H1 (cell line): Measurements from ENCODE around the gene SKAP2. TPM values are rescaled to one million over a fixed set of nuclear protein-coding genes. Genes with fewer than 3 reads are reported as not detected.

ENCODE experiments used
- CTCF ChIA-PET: fragments of 300-600 bp; sonication (Branson Sonifier 250); formaldehyde crosslinking; loops from one replicate; lab custom pipeline; 2021; ENCODE audit not compliant: partially characterized antibody; lab: Charles Lee
- POLR2A ChIA-PET: fragments of 300-600 bp; sonication (Branson Sonifier 250); formaldehyde crosslinking; loops from one replicate; lab custom pipeline; 2021; ENCODE audit warnings: inconsistent platforms; ENCODE audit not compliant: partially characterized antibody; lab: Charles Lee
- DNase-seq, 2 experiments: peaks; one replicate each; pipeline versions ENCODE4 v3.0.0 to v3.0.0-alpha.2; 2010 to 2022; ENCODE audit warnings: low spot score in 2 of 2, low read depth in 1 of 2, mixed read lengths in 1 of 2
- FAIRE-seq: peaks from 2 replicates; lab custom pipeline; 2011; peaks lifted over from hg19 to GRCh38; lab: Jason Lieb, UNC
- H2AFZ ChIP-seq: 2 replicates; pipeline ENCODE4 v1.8.1; 2012; ENCODE audit warnings: low read length, inconsistent platforms
- H2AK5ac ChIP-seq: 2 replicates; pipeline ENCODE4 v1.6.1; 2013; ENCODE audit warnings: low read depth, low read length
- H2BK120ac ChIP-seq: replicated peaks from 2 replicates; pipeline ENCODE3; 2013; ENCODE audit warnings: low read depth, low read length, inconsistent platforms
- H2BK12ac ChIP-seq: 2 replicates; pipeline ENCODE4 v1.6.1; 2013; ENCODE audit warnings: low read depth, low read length
- H2BK15ac ChIP-seq: 2 replicates; pipeline ENCODE4 v1.6.1; 2013; ENCODE audit warnings: low read length
- H2BK20ac ChIP-seq: 2 replicates; pipeline ENCODE4 v1.6.1; 2013; ENCODE audit warnings: low read length
- H2BK5ac ChIP-seq: 2 replicates; pipeline ENCODE4 v1.6.1; 2013; ENCODE audit warnings: low read depth, low read length
- H3K14ac ChIP-seq: 2 replicates; pipeline ENCODE4 v1.6.1; 2013; ENCODE audit warnings: inconsistent platforms; ENCODE audit not compliant: insufficient read length
- H3K18ac ChIP-seq: 2 replicates; pipeline ENCODE4 v1.6.1; 2013; ENCODE audit warnings: low read length; ENCODE audit errors: extremely low read depth
- H3K23ac ChIP-seq: 2 replicates; pipeline ENCODE4 v1.6.1; 2013; ENCODE audit warnings: inconsistent platforms; ENCODE audit not compliant: insufficient read length
- H3K23me2 ChIP-seq: 2 replicates; pipeline ENCODE4 v1.6.1; 2013; ENCODE audit warnings: low read depth, low read length
- H3K27ac ChIP-seq: 2 replicates; pipeline ENCODE4 v1.6.1; 2011; ENCODE audit warnings: low read depth, low read length, inconsistent platforms
- H3K27me3 ChIP-seq, 4 experiments: replicated peaks in 1 of 4; 1 replicate in 1 of 4; 2 replicates in 3 of 4; pipeline versions ENCODE4 v1.6.1 to v1.8.1; 2011 to 2013; ENCODE audit warnings: low read length in 3 of 4, mild to moderate bottlenecking in 3 of 4, inconsistent platforms in 2 of 4, mixed read lengths in 2 of 4, moderate library complexity in 1 of 4; ENCODE audit not compliant: control insufficient read depth in 3 of 4, insufficient read depth in 3 of 4; ENCODE audit errors: extremely low read depth in 1 of 4
- H3K36me3 ChIP-seq, 4 experiments: 2 replicates each; pipeline versions ENCODE4 v1.6.1 to v1.8.1; 2011 to 2013; ENCODE audit warnings: mild to moderate bottlenecking in 4 of 4, low read length in 3 of 4, moderate library complexity in 2 of 4, control low read depth in 1 of 4, inconsistent platforms in 1 of 4; ENCODE audit not compliant: insufficient read depth in 4 of 4, control insufficient read depth in 2 of 4
- H3K4ac ChIP-seq: replicated peaks from 2 replicates; pipeline ENCODE3; 2013; ENCODE audit warnings: low read length, low read depth, mixed read lengths, inconsistent platforms; ENCODE audit not compliant: insufficient read length
- H3K4me1 ChIP-seq, 4 experiments: replicated peaks in 1 of 4; 1 replicate in 1 of 4; 2 replicates in 3 of 4; pipeline versions ENCODE4 v1.6.1 to v1.8.1; 2011 to 2013; ENCODE audit warnings: low read length in 3 of 4, inconsistent platforms in 2 of 4, mixed read lengths in 1 of 4; ENCODE audit not compliant: insufficient read depth in 4 of 4, control insufficient read depth in 3 of 4
- H3K4me2 ChIP-seq, 2 experiments: 2 replicates each; pipeline versions ENCODE4 v1.6.1 to v1.8.1; 2011 to 2013; ENCODE audit warnings: low read depth in 2 of 2, low read length in 2 of 2, control low read depth in 1 of 2, inconsistent platforms in 1 of 2, mild to moderate bottlenecking in 1 of 2; ENCODE audit not compliant: insufficient read depth in 1 of 2
- H3K4me3 ChIP-seq, 4 experiments: fragments of 200-600, 300-600 bp in 1 of 4; sonication (generic), shearing (Covaris generic), sonication (Bioruptor Twin) in 1 of 4; 2 replicates each; pipeline versions ENCODE4 v1.5.1 to v1.8.1; 2011 to 2016; ENCODE audit warnings: low read length in 4 of 4, low read depth in 3 of 4, control low read depth in 2 of 4, inconsistent platforms in 2 of 4, mild to moderate bottlenecking in 2 of 4, mixed read lengths in 1 of 4, moderate library complexity in 1 of 4; ENCODE audit not compliant: insufficient read depth in 2 of 4; ENCODE audit errors: extremely low read depth in 1 of 4
- H3K56ac ChIP-seq: replicated peaks from 2 replicates; pipeline ENCODE3; 2013; ENCODE audit warnings: low read depth, mild to moderate bottlenecking, mixed read lengths, low read length, inconsistent platforms; ENCODE audit not compliant: insufficient read length
- H3K79me1 ChIP-seq: 2 replicates; pipeline ENCODE4 v1.6.1; 2013; ENCODE audit warnings: low read depth, low read length, control low read depth
- H3K79me2 ChIP-seq, 2 experiments: 2 replicates each; pipeline versions ENCODE4 v1.6.1 to v1.8.1; 2012 to 2013; ENCODE audit warnings: low read length in 2 of 2, mild to moderate bottlenecking in 2 of 2, inconsistent platforms in 1 of 2; ENCODE audit not compliant: insufficient read depth in 2 of 2, control insufficient read depth in 1 of 2
- H3K9ac ChIP-seq, 4 experiments: replicated peaks in 1 of 4; 1 replicate in 1 of 4; 2 replicates in 3 of 4; pipeline versions ENCODE4 v1.6.1 to v1.8.1; 2011 to 2013; ENCODE audit warnings: low read depth in 3 of 4, low read length in 3 of 4, control low read depth in 2 of 4, mild to moderate bottlenecking in 2 of 4, moderate library complexity in 2 of 4, inconsistent platforms in 1 of 4; ENCODE audit errors: extremely low read depth in 1 of 4
- H3K9me3 ChIP-seq, 2 experiments: 2 replicates each; pipeline versions ENCODE4 v1.6.1 to v1.8.1; 2012 to 2013; ENCODE audit warnings: mild to moderate bottlenecking in 2 of 2, moderate library complexity in 2 of 2, control low read depth in 1 of 2, inconsistent platforms in 1 of 2, low read depth in 1 of 2, low read length in 1 of 2, mixed read lengths in 1 of 2; ENCODE audit not compliant: insufficient read depth in 2 of 2
- H4K20me1 ChIP-seq, 2 experiments: replicated peaks in 1 of 2; 2 replicates each; pipeline versions ENCODE3 to v1.8.1; 2011 to 2013; ENCODE audit warnings: inconsistent platforms in 2 of 2, low read length in 2 of 2, mild to moderate bottlenecking in 1 of 2; ENCODE audit not compliant: insufficient read depth in 2 of 2, control insufficient read depth in 1 of 2
- H4K5ac ChIP-seq: 2 replicates; pipeline ENCODE4 v1.6.1; 2013; ENCODE audit warnings: low read length, low read depth, mixed read lengths, inconsistent platforms; ENCODE audit not compliant: insufficient read length
- H4K8ac ChIP-seq: 2 replicates; pipeline ENCODE4 v1.8.0; 2013; ENCODE audit warnings: mild to moderate bottlenecking, moderate library complexity, low read length, inconsistent platforms; ENCODE audit not compliant: insufficient read depth; ENCODE audit errors: extremely low read depth
- H4K91ac ChIP-seq: replicated peaks from 2 replicates; pipeline ENCODE3; 2013; ENCODE audit warnings: low read length, mixed read lengths, inconsistent platforms; ENCODE audit not compliant: insufficient read length
- CEBPB ChIP-seq: IDR thresholded peaks from 2 replicates; pipeline ENCODE4 v1.6.1; 2012; ENCODE audit warnings: low read depth, low read length
- EGR1 ChIP-seq: IDR thresholded peaks from 2 replicates; pipeline ENCODE4 v1.6.1; 2011; ENCODE audit warnings: low read depth, low read length, borderline replicate concordance
- KDM1A ChIP-seq: fragments of 200-600, 300-600 bp; sonication (generic); IDR thresholded peaks from 2 replicates; pipeline ENCODE4 v1.7.1; 2016; ENCODE audit warnings: mild to moderate bottlenecking, low read length, borderline replicate concordance
- KDM4A ChIP-seq: IDR thresholded peaks from one replicate; pipeline ENCODE4 v1.7.1; 2012; ENCODE audit warnings: low read depth, mild to moderate bottlenecking, moderate library complexity, low read length, inconsistent platforms; ENCODE audit not compliant: severe bottlenecking
- POU5F1 ChIP-seq: IDR thresholded peaks from 2 replicates; pipeline ENCODE4 v1.6.1; 2011; ENCODE audit warnings: low read depth, mild to moderate bottlenecking, low read length, moderate library complexity
- RFX5 ChIP-seq: IDR thresholded peaks from 2 replicates; pipeline ENCODE4 v1.6.1; 2011; ENCODE audit warnings: low read depth, low read length, improper control_type of control experiment, borderline replicate concordance
- RNF2 ChIP-seq: fragments of 200-900, 300-1000 bp; sonication (generic); IDR thresholded peaks from 2 replicates; pipeline ENCODE4 v1.7.1; 2016; ENCODE audit warnings: borderline replicate concordance, low read depth, mild to moderate bottlenecking, antibody characterized with exemption, low read length; ENCODE audit not compliant: poor library complexity, severe bottlenecking; ENCODE audit errors: missing control alignments
- RXRA ChIP-seq: IDR thresholded peaks from 2 replicates; pipeline ENCODE4 v1.6.1; 2011; ENCODE audit warnings: low read depth, mild to moderate bottlenecking, low read length, moderate library complexity; ENCODE audit not compliant: insufficient read depth
- SP2 ChIP-seq: IDR thresholded peaks from 2 replicates; pipeline ENCODE4 v1.6.1; 2012; ENCODE audit warnings: mild to moderate bottlenecking, low read length, inconsistent platforms
- SP4 ChIP-seq: IDR thresholded peaks from 2 replicates; pipeline ENCODE4 v1.6.1; 2012; ENCODE audit warnings: low read length, inconsistent platforms
- TBP ChIP-seq: IDR thresholded peaks from 2 replicates; pipeline ENCODE4 v1.6.1; 2011; ENCODE audit warnings: low read depth, low read length, improper control_type of control experiment
- TCF12 ChIP-seq: IDR thresholded peaks from 2 replicates; pipeline ENCODE4 v1.6.1; 2011; ENCODE audit warnings: low read depth, mild to moderate bottlenecking, low read length
- TEAD4 ChIP-seq: IDR thresholded peaks from 2 replicates; pipeline ENCODE4 v1.6.1; 2012; ENCODE audit warnings: low read depth, low read length, inconsistent platforms, mixed read lengths
- WGBS, 2 experiments: shearing (Covaris generic) in 1 of 2; methylation state at CpG; one replicate each; pipeline versions ENCODE4 v1.1.6 to v1.1.7; 2013 to 2015; ENCODE audit warnings: low lambda C conversion rate in 2 of 2, mixed read lengths in 2 of 2, inconsistent platforms in 1 of 2, low coverage in 1 of 2, missing lambda C conversion rate in 1 of 2; ENCODE audit not compliant: insufficient replicate concordance in 2 of 2, insufficient coverage in 1 of 2, insufficient read length in 1 of 2; ENCODE audit errors: extremely low coverage in 1 of 2, missing lambda C conversion rate in 1 of 2; 5-methylcytosine and 5-hydroxymethylcytosine counted together
- polyA plus RNA-seq, 7 experiments: library from polyadenylated mRNA; depleted of rRNA in 3 of 7; stranded (reverse) in 5 of 7; unstranded in 2 of 7; fragments of >200 nt in 5 of 7; fragments of 200-250 nt in 2 of 7; gene quantifications; 1 replicate in 5 of 7; 2 replicates in 1 of 7; 4 replicates in 1 of 7; pipeline versions ENCODE4 v1.2.1 to v1.2.3, GENCODE V29; 2011 to 2013; ENCODE audit warnings: missing spikeins in 2 of 7, mixed read lengths in 2 of 7
- total RNA-seq: library from RNA; stranded (reverse); fragmentation: NEBNext Ultra II Directional; extraction: Animal tissue kit (Norgen Biotek cat#: 25700); gene quantifications from 2 replicates; pipeline ENCODE4 v1.2.1, GENCODE V29; 2021
- TF ChIP-seq, protein P1 (sequence below): IDR thresholded peaks from 2 replicates; pipeline ENCODE4 v1.6.1; 2012; ENCODE audit warnings: inconsistent platforms

SKAP2 gene
- total and polyA plus RNA-seq, 2 of the 8 experiments (the other 6 are each of a cell fraction or from before 2014, with no cell fraction given) = 0.53 to 5.1 TPM

DNA sequence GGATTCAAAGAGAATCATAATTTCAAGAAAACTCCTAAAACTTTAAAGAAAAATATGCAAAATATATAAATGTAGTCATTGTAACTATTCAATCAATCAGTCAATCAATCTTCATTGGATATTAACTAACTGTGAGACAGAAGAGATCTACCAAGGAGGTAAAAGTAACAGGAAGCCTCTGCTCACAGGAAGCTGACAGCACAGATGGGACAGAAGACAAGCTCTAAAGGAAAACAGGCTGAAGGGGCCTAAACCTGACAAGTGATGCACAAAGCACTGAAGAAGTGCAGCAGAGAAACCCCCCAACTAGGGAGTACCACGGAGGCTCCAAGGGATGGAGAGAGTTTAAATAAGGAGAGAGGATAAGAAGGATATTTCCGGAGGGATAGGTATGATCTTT, 173.0 kb downstream of the SKAP2 start:
- FAIRE-seq = no peak
- no peak overlapping the region for H3K4me2 ChIP-seq
- no peak overlapping the region for H2AK5ac ChIP-seq
- no peak overlapping the region for H3K18ac ChIP-seq
- no peaks in the 10 kb centered on the region for H3K79me2 ChIP-seq
- H3K23ac ChIP-seq = no peak overlapping the region
- peaks cover 0 to 7% (median 1%) of the 10 kb centered on the region in 4 experiments; a peak in 1 of 7 replicates for H3K4me1 ChIP-seq
- H3K79me1 ChIP-seq = no peaks in the 10 kb centered on the region
- no peak overlapping the region for H4K8ac ChIP-seq
- H3K56ac ChIP-seq = no peak overlapping the region
- no peaks in the 10 kb centered on the region for H4K20me1 ChIP-seq
- no peak overlapping the region for H2BK5ac ChIP-seq
- TF ChIP-seq TCF12 = no peak
- TF ChIP-seq KDM4A = no peak
- TF ChIP-seq TEAD4 = no peak
- TF ChIP-seq SP4 = no peak
- no peak for TF ChIP-seq EGR1
- TF ChIP-seq SP2 = no peak
- TF ChIP-seq CEBPB = no peak
- TF ChIP-seq TBP = no peak
- TF ChIP-seq KDM1A = no peak
- TF ChIP-seq, protein P1, sequence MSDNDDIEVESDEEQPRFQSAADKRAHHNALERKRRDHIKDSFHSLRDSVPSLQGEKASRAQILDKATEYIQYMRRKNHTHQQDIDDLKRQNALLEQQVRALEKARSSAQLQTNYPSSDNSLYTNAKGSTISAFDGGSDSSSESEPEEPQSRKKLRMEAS = no peak
- TF ChIP-seq RFX5 = no peak
- TF ChIP-seq RXRA = no peak
- TF ChIP-seq POU5F1 = no peak
- no peak for TF ChIP-seq RNF2
- H3K23me2 ChIP-seq = no peaks in the 10 kb centered on the region
- CTCF ChIA-PET = interaction anchor here (0.9 to 4.0 kb wide), 6 partner anchors 13 to 470 kb away, joined by 3 to 15 read pairs (median 3); partner anchors contain the start of gene HOXA5
- no peak for DNase-seq
- no peak overlapping the region for H3K27ac ChIP-seq
- H4K5ac ChIP-seq = no peak overlapping the region
- no peak overlapping the region for H2BK12ac ChIP-seq
- no peak overlapping the region for H3K4me3 ChIP-seq
- no peak overlapping the region for H4K91ac ChIP-seq
- H2BK20ac ChIP-seq = no peak overlapping the region
- H3K4ac ChIP-seq = no peak overlapping the region
- H3K36me3 ChIP-seq = no peaks in the 10 kb centered on the region; a peak in 1 of 8 replicates
- H3K14ac ChIP-seq = no peak overlapping the region
- no peak overlapping the region for H2BK120ac ChIP-seq
- WGBS, 2 experiments = 70% methylated on average over 2 of the region's 2 CpGs; no CpG with 5 or more reads in 1 of the 2 experiments
- peaks cover 0 to 1% (median 0%) of the 10 kb centered on the region in 4 experiments; a peak in 1 of 7 replicates for H3K27me3 ChIP-seq
- POLR2A ChIA-PET = no interaction called here
- H3K9me3 ChIP-seq = no peaks in the 10 kb centered on the region
- no peak overlapping the region; the same call in 1 of the 2 replicates for H2AFZ ChIP-seq
- no peak overlapping the region for H2BK15ac ChIP-seq
- H3K9ac ChIP-seq = no peak overlapping the region
